Endothelial cell of umbilical vein (primary cell): ENCODE data around the gene SPTBN4.
A peak's percentile ranks its signal among the peaks of the same experiment; 100 is the strongest.

Experiments used
- EZH2 ChIP-seq: IDR thresholded peaks from 2 replicates; pipeline ENCODE4 v1.6.1; 2012; ENCODE audit warnings: borderline replicate concordance, low read depth, mild to moderate bottlenecking, moderate library complexity, low read length, inconsistent platforms; ENCODE audit not compliant: severe bottlenecking
- FOS ChIP-seq: IDR thresholded peaks from 2 replicates; pipeline ENCODE4 v1.6.1; 2011; ENCODE audit warnings: mild to moderate bottlenecking, low read length, moderate library complexity, borderline replicate concordance; ENCODE audit not compliant: insufficient read depth
- GATA2 ChIP-seq: IDR thresholded peaks from 2 replicates; pipeline ENCODE4 v1.7.0; 2011; ENCODE audit warnings: low read depth, mild to moderate bottlenecking, moderate library complexity, mixed read lengths, low read length; ENCODE audit not compliant: insufficient read length, insufficient read depth
- JUN ChIP-seq: IDR thresholded peaks from 2 replicates; pipeline ENCODE4 v1.6.1; 2011; ENCODE audit warnings: borderline replicate concordance, low read depth; ENCODE audit not compliant: insufficient read length, insufficient read depth
- MAX ChIP-seq: IDR thresholded peaks from 2 replicates; pipeline ENCODE4 v1.6.1; 2011; ENCODE audit not compliant: insufficient read depth, insufficient read length
- MYC ChIP-seq: IDR thresholded peaks from one replicate; pipeline ENCODE4 v1.6.1; 2011; ENCODE audit warnings: mild to moderate bottlenecking, low read depth, low read length
- POLR2A ChIP-seq: IDR thresholded peaks from 2 replicates; pipeline ENCODE4 v1.6.1; 2012; ENCODE audit warnings: low read depth, mild to moderate bottlenecking, control low read depth, low read length
- POLR2AphosphoS5 ChIP-seq: IDR thresholded peaks from 2 replicates; pipeline ENCODE4 v1.6.1; 2012; ENCODE audit warnings: low read depth, mild to moderate bottlenecking, control low read depth, low read length, moderate library complexity; ENCODE audit not compliant: insufficient read depth
- TF ChIP-seq, protein P1 (sequence below), 2 donors: IDR thresholded peaks; 1 replicate in 1 of 2; 2 replicates in 1 of 2; pipeline ENCODE4 v1.5.1; 2011; ENCODE audit warnings: low read length in 2 of 2, mild to moderate bottlenecking in 2 of 2, moderate library complexity in 2 of 2, control low read depth in 1 of 2, inconsistent platforms in 1 of 2, low read depth in 1 of 2; ENCODE audit not compliant: insufficient read depth in 1 of 2; ENCODE audit errors: extremely low read depth in 1 of 2

DNA sequence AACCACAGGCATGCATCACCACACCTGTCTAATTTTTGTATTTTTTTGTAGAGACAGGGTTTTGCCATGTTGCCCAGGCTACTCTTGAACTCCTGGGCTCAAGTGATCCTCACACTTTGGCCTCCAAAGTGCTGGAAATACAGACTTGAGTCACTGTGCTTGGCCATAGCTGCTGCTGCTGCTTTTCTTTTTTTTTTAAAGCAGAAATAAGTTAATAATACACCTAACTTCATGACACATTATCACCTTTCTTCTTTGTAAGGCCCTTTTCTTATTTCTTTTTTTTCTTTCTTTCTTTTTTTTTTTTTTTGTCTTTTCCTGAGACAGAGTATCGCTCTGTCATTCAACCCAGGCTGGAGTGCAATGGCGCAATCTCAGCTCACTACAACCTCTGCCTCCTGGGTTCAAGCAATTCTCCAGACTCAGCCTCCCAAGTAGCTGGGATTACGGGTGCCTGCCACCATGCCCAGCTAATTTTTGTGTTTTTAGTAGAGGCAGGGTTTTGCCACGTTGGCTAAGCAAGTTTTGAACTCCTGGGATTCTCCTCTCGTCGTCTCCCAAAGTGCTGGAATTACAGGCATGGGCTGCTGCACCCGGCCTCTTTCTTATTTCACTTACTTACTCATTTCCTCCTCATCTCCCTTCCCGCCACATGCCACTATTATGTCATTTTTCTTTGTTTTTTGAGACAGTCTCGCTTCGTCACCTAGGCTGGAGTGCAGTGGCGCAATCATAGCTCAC is 118.6 kb downstream of the SPTBN4 start:
- no peak for TF ChIP-seq POLR2A
- TF ChIP-seq, protein P1, sequence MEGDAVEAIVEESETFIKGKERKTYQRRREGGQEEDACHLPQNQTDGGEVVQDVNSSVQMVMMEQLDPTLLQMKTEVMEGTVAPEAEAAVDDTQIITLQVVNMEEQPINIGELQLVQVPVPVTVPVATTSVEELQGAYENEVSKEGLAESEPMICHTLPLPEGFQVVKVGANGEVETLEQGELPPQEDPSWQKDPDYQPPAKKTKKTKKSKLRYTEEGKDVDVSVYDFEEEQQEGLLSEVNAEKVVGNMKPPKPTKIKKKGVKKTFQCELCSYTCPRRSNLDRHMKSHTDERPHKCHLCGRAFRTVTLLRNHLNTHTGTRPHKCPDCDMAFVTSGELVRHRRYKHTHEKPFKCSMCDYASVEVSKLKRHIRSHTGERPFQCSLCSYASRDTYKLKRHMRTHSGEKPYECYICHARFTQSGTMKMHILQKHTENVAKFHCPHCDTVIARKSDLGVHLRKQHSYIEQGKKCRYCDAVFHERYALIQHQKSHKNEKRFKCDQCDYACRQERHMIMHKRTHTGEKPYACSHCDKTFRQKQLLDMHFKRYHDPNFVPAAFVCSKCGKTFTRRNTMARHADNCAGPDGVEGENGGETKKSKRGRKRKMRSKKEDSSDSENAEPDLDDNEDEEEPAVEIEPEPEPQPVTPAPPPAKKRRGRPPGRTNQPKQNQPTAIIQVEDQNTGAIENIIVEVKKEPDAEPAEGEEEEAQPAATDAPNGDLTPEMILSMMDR (IDR thresholded peaks at IDR 0.05; ENCODE audit: extremely low read depth in 1 of 2, insufficient read depth in 1 of 2, low read depth in 1 of 2, low read length in 2 of 2) = no peak
- TF ChIP-seq GATA2 = no peak
- TF ChIP-seq POLR2AphosphoS5 = peak; percentile 32
- TF ChIP-seq MAX = no peak
- no peak for TF ChIP-seq MYC
- TF ChIP-seq JUN = peak; percentile 47
- no peak for TF ChIP-seq EZH2
- peak; percentile 17 for TF ChIP-seq FOS
